HepG2 (cell line): ENCODE measurements around the gene MCEE. TPM values are rescaled to one million over a fixed set of nuclear protein-coding genes. Genes with fewer than 3 reads are reported as not detected.

Experiments used
- CEBPB ChIP-seq: IDR thresholded peaks from 2 replicates; pipeline ENCODE4 v1.6.1; 2011; ENCODE audit warnings: low read depth, low read length, improper control_type of control experiment, borderline replicate concordance
- FOSL2 ChIP-seq: sonication (generic); formaldehyde crosslinking; IDR thresholded peaks from 2 replicates; pipeline ENCODE4 v1.4.0; 2020; ENCODE audit warnings: missing genetic modification reagents
- HMG20A ChIP-seq: IDR thresholded peaks from 2 replicates; pipeline ENCODE4 v1.6.1; 2016; ENCODE audit warnings: borderline replicate concordance
- MATR3 ChIP-seq: sonication (generic); formaldehyde crosslinking; IDR thresholded peaks from 2 replicates; pipeline ENCODE4 v1.4.0; 2020; ENCODE audit warnings: missing genetic modification reagents
- RFX1 ChIP-seq: fragments of 450-650 bp; IDR thresholded peaks from 2 replicates; pipeline ENCODE4 v1.6.1; 2017
- ZFY ChIP-seq: sonication (generic); formaldehyde crosslinking; IDR thresholded peaks from 2 replicates; pipeline ENCODE4 v1.4.0; 2020; ENCODE audit warnings: missing genetic modification reagents
- ZNF329 ChIP-seq: sonication (generic); formaldehyde crosslinking; IDR thresholded peaks from 2 replicates; pipeline ENCODE4 v1.9.0; 2021; ENCODE audit warnings: low read depth, mild to moderate bottlenecking, missing genetic modification reagents
- ZNF468 ChIP-seq: sonication (generic); formaldehyde crosslinking; IDR thresholded peaks from 2 replicates; pipeline ENCODE4 v1.8.0; 2022; ENCODE audit warnings: mild to moderate bottlenecking, moderate library complexity, missing genetic modification reagents
- ZNF878 ChIP-seq: sonication (generic); formaldehyde crosslinking; IDR thresholded peaks from 2 replicates; pipeline ENCODE4 v1.8.1; 2023; ENCODE audit warnings: mild to moderate bottlenecking, missing genetic modification reagents, moderate library complexity
- polyA plus RNA-seq, 8 experiments: library from polyadenylated mRNA; depleted of rRNA in 3 of 8; stranded (reverse) in 7 of 8; unstranded in 1 of 8; fragments of >200 nt; fragmentation: Illumina TruSeq in 4 of 8; extraction: Trizol in 4 of 8; gene quantifications; 2 replicates each; pipeline versions ENCODE4 v1.2.1 to v1.2.3, GENCODE V29; 2011 to 2016; ENCODE audit warnings: low read depth in 4 of 8, missing spikeins in 1 of 8, mixed read lengths in 1 of 8; ENCODE audit not compliant: insufficient read depth in 1 of 8
- total RNA-seq, 5 experiments: library from RNA; depleted of rRNA; stranded (reverse); fragments of >200 nt; fragmentation: Illumina TruSeq; extraction: Trizol; gene quantifications; 2 replicates each; pipeline ENCODE4 v1.2.3, GENCODE V29; 2016; ENCODE audit warnings: low read depth in 1 of 5
- TF ChIP-seq, protein P1 (sequence below): sonication (generic); formaldehyde crosslinking; IDR thresholded peaks from 2 replicates; pipeline ENCODE4 v1.5.1; 2020; ENCODE audit warnings: missing genetic modification reagents, mild to moderate bottlenecking, borderline replicate concordance
- TF ChIP-seq, protein P2 (sequence below): IDR thresholded peaks from 2 replicates; pipeline ENCODE4 v1.6.1; 2012; ENCODE audit warnings: inconsistent platforms
- TF ChIP-seq, protein P3 (sequence below): sonication (generic); formaldehyde crosslinking; IDR thresholded peaks from 2 replicates; pipeline ENCODE4 v1.8.0; 2022; ENCODE audit warnings: low read depth, missing genetic modification reagents
- TF ChIP-seq, protein P4 (sequence below): conservative IDR thresholded peaks from 2 replicates; pipeline ENCODE4 v1.6.1; 2018; ENCODE audit warnings: missing genetic modification reagents
- TF ChIP-seq, protein P5 (sequence below): sonication (generic); formaldehyde crosslinking; IDR thresholded peaks from 2 replicates; pipeline ENCODE4 v1.4.0; 2020; ENCODE audit warnings: missing genetic modification reagents
- TF ChIP-seq, protein P6 (sequence below): sonication (generic); formaldehyde crosslinking; IDR thresholded peaks from 2 replicates; pipeline ENCODE4 v1.4.0; 2020; ENCODE audit warnings: missing genetic modification reagents

Gene MCEE
- total and polyA plus RNA-seq, 2 of the 13 experiments (the other 11 are each of a cell fraction or from before 2014, with no cell fraction given) = 32.0 to 66.9 TPM

DNA sequence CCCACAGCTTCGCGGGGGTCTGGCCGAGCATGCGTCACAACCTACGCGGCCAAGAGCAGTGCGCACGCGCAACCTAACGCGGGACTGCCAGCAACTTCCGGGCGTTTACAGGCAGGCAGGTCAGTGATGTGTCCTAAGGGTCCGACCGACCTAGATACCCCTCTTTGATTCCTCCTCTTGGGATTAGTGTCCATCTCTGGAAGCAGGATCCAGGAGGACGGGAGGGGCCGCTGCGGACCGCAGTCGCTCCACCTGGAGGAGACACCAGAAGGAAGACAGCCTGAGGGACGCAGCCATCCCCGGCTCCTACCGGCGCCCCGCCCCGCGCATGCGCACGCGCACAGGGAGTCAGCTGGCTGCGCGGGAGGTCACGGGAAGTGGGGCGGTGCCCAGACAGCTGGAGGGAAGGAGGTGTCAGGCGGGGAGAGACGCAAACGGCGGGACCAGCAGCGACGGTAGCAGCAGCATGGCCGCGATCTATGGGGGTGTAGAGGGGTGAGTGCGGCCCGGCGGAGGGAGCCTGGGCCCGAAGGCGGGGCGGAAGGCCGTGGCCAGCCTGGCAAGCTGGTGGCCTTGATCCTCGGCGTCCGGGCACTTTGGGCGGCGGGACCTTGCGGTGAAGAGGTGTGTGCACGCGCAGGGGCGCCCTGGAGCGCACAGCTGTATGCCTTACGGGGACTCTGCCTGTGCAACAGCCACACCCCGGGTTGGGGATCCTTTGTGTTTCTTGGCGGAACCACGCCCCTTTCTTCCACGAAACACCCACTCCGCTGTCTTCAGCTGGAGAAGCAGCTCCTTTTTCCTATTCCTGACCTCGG, 61.6 kb downstream of the MCEE start, which contains the start of gene NAGK (continued):
- TF ChIP-seq, protein P1, sequence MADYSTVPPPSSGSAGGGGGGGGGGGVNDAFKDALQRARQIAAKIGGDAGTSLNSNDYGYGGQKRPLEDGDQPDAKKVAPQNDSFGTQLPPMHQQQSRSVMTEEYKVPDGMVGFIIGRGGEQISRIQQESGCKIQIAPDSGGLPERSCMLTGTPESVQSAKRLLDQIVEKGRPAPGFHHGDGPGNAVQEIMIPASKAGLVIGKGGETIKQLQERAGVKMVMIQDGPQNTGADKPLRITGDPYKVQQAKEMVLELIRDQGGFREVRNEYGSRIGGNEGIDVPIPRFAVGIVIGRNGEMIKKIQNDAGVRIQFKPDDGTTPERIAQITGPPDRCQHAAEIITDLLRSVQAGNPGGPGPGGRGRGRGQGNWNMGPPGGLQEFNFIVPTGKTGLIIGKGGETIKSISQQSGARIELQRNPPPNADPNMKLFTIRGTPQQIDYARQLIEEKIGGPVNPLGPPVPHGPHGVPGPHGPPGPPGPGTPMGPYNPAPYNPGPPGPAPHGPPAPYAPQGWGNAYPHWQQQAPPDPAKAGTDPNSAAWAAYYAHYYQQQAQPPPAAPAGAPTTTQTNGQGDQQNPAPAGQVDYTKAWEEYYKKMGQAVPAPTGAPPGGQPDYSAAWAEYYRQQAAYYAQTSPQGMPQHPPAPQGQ (CRISPR knock-in tag) = peak; percentile 88; the same call in 1 of the 2 replicates
- TF ChIP-seq, protein P2, sequence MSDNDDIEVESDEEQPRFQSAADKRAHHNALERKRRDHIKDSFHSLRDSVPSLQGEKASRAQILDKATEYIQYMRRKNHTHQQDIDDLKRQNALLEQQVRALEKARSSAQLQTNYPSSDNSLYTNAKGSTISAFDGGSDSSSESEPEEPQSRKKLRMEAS = peak; percentile 95
- no peak; the same call in 1 of the 2 replicates for TF ChIP-seq ZNF878
- TF ChIP-seq, protein P3, sequence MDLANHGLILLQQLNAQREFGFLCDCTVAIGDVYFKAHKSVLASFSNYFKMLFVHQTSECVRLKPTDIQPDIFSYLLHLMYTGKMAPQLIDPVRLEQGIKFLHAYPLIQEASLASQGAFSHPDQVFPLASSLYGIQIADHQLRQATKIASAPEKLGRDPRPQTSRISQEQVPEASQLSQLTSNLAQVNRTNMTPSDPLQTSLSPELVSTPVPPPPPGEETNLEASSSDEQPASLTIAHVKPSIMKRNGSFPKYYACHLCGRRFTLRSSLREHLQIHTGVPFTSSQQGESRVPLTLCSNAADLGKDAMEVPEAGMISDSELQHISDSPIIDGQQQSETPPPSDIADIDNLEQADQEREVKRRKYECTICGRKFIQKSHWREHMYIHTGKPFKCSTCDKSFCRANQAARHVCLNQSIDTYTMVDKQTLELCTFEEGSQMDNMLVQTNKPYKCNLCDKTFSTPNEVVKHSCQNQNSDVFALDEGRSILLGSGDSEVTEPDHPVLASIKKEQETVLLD (CRISPR knock-in tag) = peak; percentile 92
- TF ChIP-seq, protein P4, sequence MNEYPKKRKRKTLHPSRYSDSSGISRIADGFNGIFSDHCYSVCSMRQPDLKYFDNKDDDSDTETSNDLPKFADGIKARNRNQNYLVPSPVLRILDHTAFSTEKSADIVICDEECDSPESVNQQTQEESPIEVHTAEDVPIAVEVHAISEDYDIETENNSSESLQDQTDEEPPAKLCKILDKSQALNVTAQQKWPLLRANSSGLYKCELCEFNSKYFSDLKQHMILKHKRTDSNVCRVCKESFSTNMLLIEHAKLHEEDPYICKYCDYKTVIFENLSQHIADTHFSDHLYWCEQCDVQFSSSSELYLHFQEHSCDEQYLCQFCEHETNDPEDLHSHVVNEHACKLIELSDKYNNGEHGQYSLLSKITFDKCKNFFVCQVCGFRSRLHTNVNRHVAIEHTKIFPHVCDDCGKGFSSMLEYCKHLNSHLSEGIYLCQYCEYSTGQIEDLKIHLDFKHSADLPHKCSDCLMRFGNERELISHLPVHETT (CRISPR knock-in tag) = peak; percentile 90
- TF ChIP-seq MATR3 (CRISPR knock-in tag) = no peak
- TF ChIP-seq, protein P5, sequence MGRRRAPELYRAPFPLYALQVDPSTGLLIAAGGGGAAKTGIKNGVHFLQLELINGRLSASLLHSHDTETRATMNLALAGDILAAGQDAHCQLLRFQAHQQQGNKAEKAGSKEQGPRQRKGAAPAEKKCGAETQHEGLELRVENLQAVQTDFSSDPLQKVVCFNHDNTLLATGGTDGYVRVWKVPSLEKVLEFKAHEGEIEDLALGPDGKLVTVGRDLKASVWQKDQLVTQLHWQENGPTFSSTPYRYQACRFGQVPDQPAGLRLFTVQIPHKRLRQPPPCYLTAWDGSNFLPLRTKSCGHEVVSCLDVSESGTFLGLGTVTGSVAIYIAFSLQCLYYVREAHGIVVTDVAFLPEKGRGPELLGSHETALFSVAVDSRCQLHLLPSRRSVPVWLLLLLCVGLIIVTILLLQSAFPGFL (CRISPR knock-in tag) = 0 out of 2 replicates have a peak, but pooled peaks have one; percentile 64
- TF ChIP-seq, protein P6, sequence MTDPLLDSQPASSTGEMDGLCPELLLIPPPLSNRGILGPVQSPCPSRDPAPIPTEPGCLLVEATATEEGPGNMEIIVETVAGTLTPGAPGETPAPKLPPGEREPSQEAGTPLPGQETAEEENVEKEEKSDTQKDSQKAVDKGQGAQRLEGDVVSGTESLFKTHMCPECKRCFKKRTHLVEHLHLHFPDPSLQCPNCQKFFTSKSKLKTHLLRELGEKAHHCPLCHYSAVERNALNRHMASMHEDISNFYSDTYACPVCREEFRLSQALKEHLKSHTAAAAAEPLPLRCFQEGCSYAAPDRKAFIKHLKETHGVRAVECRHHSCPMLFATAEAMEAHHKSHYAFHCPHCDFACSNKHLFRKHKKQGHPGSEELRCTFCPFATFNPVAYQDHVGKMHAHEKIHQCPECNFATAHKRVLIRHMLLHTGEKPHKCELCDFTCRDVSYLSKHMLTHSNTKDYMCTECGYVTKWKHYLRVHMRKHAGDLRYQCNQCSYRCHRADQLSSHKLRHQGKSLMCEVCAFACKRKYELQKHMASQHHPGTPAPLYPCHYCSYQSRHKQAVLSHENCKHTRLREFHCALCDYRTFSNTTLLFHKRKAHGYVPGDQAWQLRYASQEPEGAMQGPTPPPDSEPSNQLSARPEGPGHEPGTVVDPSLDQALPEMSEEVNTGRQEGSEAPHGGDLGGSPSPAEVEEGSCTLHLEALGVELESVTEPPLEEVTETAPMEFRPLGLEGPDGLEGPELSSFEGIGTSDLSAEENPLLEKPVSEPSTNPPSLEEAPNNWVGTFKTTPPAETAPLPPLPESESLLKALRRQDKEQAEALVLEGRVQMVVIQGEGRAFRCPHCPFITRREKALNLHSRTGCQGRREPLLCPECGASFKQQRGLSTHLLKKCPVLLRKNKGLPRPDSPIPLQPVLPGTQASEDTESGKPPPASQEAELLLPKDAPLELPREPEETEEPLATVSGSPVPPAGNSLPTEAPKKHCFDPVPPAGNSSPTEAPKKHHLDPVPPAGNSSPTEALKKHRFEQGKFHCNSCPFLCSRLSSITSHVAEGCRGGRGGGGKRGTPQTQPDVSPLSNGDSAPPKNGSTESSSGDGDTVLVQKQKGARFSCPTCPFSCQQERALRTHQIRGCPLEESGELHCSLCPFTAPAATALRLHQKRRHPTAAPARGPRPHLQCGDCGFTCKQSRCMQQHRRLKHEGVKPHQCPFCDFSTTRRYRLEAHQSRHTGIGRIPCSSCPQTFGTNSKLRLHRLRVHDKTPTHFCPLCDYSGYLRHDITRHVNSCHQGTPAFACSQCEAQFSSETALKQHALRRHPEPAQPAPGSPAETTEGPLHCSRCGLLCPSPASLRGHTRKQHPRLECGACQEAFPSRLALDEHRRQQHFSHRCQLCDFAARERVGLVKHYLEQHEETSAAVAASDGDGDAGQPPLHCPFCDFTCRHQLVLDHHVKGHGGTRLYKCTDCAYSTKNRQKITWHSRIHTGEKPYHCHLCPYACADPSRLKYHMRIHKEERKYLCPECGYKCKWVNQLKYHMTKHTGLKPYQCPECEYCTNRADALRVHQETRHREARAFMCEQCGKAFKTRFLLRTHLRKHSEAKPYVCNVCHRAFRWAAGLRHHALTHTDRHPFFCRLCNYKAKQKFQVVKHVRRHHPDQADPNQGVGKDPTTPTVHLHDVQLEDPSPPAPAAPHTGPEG = peak; percentile 93; the same call in 1 of the 2 replicates
- TF ChIP-seq CEBPB = no peak
- TF ChIP-seq FOSL2 = peak; percentile 59
- TF ChIP-seq ZFY (CRISPR knock-in tag) = peak; percentile 78
- peak; percentile 93 for TF ChIP-seq ZNF468
- TF ChIP-seq RFX1 = no peak
- TF ChIP-seq HMG20A (CRISPR knock-in tag) = peak; percentile 53; the same call in 1 of the 2 replicates
- peak; percentile 76 for TF ChIP-seq ZNF329 (CRISPR knock-in tag)
